Measurements from ENCODE around the gene GIT1. TPM values are rescaled to one million over a fixed set of nuclear protein-coding genes. Genes with fewer than 3 reads are reported as not detected.

The GIT1 gene
- total RNA-seq, 2 experiments from 2014 or later = 44.3 to 60.2 TPM

DNA sequence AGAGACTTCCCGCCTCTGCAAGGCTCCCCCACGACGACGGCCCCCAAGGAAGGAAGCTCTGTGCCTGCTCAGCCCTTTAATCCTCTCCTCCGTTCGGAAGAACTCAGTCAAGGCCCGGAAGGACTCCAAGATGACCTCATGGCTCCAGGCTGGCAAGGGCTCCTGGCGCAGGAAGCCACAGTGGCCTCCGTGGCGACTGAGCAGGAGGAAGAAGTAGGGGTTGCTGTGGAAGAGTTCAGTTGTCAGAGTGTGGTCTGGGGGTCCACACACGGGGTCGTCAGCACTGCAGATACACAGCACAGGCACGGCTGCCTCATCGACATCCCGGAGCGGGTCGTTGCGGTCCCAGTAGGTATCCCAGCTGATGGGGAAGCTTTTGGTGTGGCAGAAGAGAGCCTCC lies 26.8 kb downstream of the GIT1 start:
- intact Hi-C loops (cut with micrococcal nuclease; ENCODE audit: unreplicated experiment) = loop anchor here (10.0 kb wide), 2 partner anchors 188 to 418 kb away; no protein-coding TSS in a partner anchor
- Histone ChIP-seq H3K79me2 (ENCODE audit: insufficient read depth, low read depth, low read length) (no peaks in the 10 kb centered on the region), H3K9me2 (ENCODE audit: insufficient read depth, low read length) (no peaks in the 10 kb centered on the region), H4K20me1 (ENCODE audit: insufficient read depth, low read length) (no peaks in the 10 kb centered on the region), H3K36me3 (ENCODE audit: insufficient read depth, low read length) (no peaks in the 10 kb centered on the region), H3K4me2 (ENCODE audit: low read length) (no peak overlapping the region), H2AFZ (ENCODE audit: low read length) (no peak overlapping the region), H3K4me1 (ENCODE audit: insufficient read depth, low read length, poor library complexity, severe bottlenecking) (peaks cover 64% of the 10 kb centered on the region), H3K27ac (ENCODE audit: low read depth, low read length, poor library complexity, severe bottlenecking) (no peak overlapping the region), H3K9me3 (ENCODE audit: low read length) (no peaks in the 10 kb centered on the region), H3K4me3 (ENCODE audit: low read depth, low read length, poor library complexity, severe bottlenecking) (no peak overlapping the region)
- ChIA-PET POLR2A (no interaction called here), CTCF (ENCODE audit: unreplicated experiment) (no interaction called here)
- no peak for TF ChIP-seq EZH2phosphoT487 (IDR thresholded peaks at IDR 0.05; ENCODE audit: borderline replicate concordance, low read depth, low read length)
- TF ChIP-seq, protein P1, sequence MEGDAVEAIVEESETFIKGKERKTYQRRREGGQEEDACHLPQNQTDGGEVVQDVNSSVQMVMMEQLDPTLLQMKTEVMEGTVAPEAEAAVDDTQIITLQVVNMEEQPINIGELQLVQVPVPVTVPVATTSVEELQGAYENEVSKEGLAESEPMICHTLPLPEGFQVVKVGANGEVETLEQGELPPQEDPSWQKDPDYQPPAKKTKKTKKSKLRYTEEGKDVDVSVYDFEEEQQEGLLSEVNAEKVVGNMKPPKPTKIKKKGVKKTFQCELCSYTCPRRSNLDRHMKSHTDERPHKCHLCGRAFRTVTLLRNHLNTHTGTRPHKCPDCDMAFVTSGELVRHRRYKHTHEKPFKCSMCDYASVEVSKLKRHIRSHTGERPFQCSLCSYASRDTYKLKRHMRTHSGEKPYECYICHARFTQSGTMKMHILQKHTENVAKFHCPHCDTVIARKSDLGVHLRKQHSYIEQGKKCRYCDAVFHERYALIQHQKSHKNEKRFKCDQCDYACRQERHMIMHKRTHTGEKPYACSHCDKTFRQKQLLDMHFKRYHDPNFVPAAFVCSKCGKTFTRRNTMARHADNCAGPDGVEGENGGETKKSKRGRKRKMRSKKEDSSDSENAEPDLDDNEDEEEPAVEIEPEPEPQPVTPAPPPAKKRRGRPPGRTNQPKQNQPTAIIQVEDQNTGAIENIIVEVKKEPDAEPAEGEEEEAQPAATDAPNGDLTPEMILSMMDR (conservative IDR thresholded peaks at IDR 0.05; ENCODE audit: low read length) = no peak
- no TSS peak for BruUV-seq (replicated peaks)
- no peak for DNase-seq (ENCODE audit: low spot score)

DNA sequence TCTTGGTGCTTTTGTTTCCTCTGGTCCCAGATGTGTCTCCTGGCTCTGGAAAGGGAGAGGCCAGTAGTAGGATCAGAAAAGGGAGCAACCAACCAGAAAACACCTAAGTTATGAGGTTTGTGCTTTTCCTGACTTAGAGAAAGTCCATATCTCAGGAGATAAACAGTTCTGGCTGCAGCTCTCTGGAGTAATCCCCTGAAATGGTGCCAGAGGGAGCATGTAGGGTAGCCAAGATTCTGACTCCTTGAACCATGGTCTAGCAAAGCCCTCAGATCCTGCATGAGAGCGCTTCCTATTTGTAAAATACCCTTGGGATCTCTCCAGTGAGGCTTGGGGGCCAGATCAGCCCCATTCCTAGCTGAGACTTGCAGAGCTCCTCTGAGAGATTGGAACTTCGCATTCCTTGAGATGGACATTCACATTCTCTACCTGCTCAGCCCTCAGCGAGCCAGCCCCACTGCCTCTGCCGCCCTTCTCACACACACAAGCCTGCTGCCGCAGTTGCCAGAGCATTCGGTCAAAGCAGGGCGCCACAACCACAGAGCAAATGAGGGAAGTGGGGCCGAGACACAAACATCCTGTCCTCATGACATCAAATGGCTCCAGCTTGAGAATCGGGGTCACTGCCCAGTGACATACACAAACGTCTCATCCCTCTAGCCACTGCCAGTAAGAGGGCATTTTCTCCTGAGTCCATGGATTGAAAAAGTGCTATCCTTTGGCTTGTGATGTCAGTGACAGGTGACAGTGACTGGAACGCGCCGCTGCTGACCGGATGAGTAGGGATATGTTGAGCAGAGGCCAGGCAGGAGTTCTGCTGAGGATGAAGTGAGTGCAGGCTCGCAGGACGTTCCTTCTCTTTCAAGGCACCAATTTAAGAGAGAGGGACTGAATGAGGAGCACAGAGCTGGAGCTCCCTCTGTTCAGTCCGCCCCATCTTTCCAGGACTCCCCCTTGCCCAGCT lies 27.6 kb downstream of the GIT1 start:
- Histone ChIP-seq H3K9me3 (ENCODE audit: low read length) (no peaks in the 10 kb centered on the region), H3K9me2 (ENCODE audit: insufficient read depth, low read length) (no peaks in the 10 kb centered on the region), H3K79me2 (ENCODE audit: insufficient read depth, low read depth, low read length) (no peaks in the 10 kb centered on the region), H3K4me1 (ENCODE audit: insufficient read depth, low read length, poor library complexity, severe bottlenecking) (peaks cover 68% of the 10 kb centered on the region), H3K4me3 (ENCODE audit: low read depth, low read length, poor library complexity, severe bottlenecking) (no peak overlapping the region), H3K27ac (ENCODE audit: low read depth, low read length, poor library complexity, severe bottlenecking) (no peak overlapping the region), H2AFZ (ENCODE audit: low read length) (no peak overlapping the region), H4K20me1 (ENCODE audit: insufficient read depth, low read length) (no peaks in the 10 kb centered on the region), H3K4me2 (ENCODE audit: low read length) (peak overlapping the region; percentile 54), H3K36me3 (ENCODE audit: insufficient read depth, low read length) (no peaks in the 10 kb centered on the region)
- ChIA-PET CTCF (ENCODE audit: unreplicated experiment) (no interaction called here), POLR2A (interaction anchor here (0.5 kb wide), 1 partner anchor 116 kb away, joined by 4 read pairs; no protein-coding TSS in a partner anchor)
- intact Hi-C loops (cut with micrococcal nuclease; ENCODE audit: unreplicated experiment) = loop anchor here (10.0 kb wide), 2 partner anchors 187 to 417 kb away; no protein-coding TSS in a partner anchor
- TF ChIP-seq EZH2phosphoT487 (IDR thresholded peaks at IDR 0.05; ENCODE audit: borderline replicate concordance, low read depth, low read length) = no peak
- TF ChIP-seq, protein P1 (conservative IDR thresholded peaks at IDR 0.05; ENCODE audit: low read length) = no peak
- no TSS peak for BruUV-seq (replicated peaks)
- DNase-seq (ENCODE audit: low spot score) = peak; percentile 61
